Measurements from ENCODE around the gene NRBF2. TPM values are rescaled to one million over a fixed set of nuclear protein-coding genes. Genes with fewer than 3 reads are reported as not detected.

NRBF2 gene
- total RNA-seq, 6 donors from 2014 or later: 8.8 to 23.5 (median 16.9) TPM

DNA sequence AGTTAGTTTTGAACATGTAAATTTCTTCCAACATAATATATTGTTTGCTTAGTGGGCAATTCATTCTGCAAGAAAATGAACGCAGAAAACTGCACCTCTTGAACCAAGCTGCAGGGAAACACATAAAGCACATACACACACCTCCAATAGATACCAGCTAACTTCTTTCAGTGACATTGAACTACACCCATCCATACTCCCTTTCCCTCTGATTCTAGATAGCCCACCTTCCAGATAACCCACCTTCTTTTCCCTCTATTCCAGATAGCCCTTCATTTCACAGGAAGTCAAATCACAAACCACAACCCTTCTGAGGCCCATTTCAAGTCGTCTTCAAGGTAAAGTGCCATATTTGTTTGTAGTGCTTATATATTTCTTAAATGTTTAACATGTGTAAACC is 28.5 kb downstream of the NRBF2 start:
- 38 to 47% methylated on average over 2 of the region's 2 CpGs for WGBS, 2 donors
- Histone ChIP-seq H3K27ac (no peak overlapping the region), H3K4me1 (peaks cover 0 to 5% (median 2%) of the 10 kb centered on the region in 4 donors), H3K36me3 (peaks cover 0 to 13% (median 7%) of the 10 kb centered on the region in 4 donors), H3K27me3 (no peaks in the 10 kb centered on the region), H3K9me3 (no peaks in the 10 kb centered on the region), H3K4me3 (no peak overlapping the region)
- TF ChIP-seq EP300 (IDR thresholded peaks at IDR 0.05) (no peak), POLR2A (IDR thresholded peaks at IDR 0.05) (no peak), POLR2AphosphoS5 (IDR thresholded peaks at IDR 0.05) (no peak)
- TF ChIP-seq, protein P1, sequence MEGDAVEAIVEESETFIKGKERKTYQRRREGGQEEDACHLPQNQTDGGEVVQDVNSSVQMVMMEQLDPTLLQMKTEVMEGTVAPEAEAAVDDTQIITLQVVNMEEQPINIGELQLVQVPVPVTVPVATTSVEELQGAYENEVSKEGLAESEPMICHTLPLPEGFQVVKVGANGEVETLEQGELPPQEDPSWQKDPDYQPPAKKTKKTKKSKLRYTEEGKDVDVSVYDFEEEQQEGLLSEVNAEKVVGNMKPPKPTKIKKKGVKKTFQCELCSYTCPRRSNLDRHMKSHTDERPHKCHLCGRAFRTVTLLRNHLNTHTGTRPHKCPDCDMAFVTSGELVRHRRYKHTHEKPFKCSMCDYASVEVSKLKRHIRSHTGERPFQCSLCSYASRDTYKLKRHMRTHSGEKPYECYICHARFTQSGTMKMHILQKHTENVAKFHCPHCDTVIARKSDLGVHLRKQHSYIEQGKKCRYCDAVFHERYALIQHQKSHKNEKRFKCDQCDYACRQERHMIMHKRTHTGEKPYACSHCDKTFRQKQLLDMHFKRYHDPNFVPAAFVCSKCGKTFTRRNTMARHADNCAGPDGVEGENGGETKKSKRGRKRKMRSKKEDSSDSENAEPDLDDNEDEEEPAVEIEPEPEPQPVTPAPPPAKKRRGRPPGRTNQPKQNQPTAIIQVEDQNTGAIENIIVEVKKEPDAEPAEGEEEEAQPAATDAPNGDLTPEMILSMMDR (IDR thresholded peaks at IDR 0.05): no peak
- DNase-seq: no peak
- no peak for ATAC-seq (ENCODE audit: low FRiP score in 2 of 2)

DNA sequence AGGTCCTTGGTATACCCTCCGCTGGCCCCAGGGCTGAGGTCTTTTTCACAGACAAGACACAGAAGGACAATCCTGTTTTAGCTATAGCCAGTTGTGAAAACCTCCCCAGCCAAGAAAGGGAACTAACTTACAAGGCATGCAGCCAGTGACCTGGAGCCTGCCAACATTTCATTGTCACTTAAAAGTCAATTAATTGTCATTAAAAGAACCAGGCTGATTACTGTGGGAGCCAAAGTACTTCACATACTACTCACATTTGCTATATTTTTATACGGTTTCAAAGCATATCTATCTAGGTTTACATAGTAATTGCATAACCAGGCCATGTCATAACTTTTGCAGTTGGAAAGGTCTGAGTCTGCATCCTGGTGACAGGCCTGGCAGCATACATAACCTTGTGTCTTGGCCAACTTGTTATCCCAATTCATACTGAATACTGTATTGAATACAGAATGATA is 31.1 kb downstream of the NRBF2 start:
- DNase-seq (no peak), ATAC-seq (ENCODE audit: low FRiP score in 2 of 2) (peak in 1 of 2 donors; percentile 46)
- Histone ChIP-seq H3K36me3 (peaks cover 3 to 29% (median 7%) of the 10 kb centered on the region in 4 donors), H3K27ac (no peak overlapping the region), H3K4me3 (no peak overlapping the region), H3K4me1 (peaks cover 0 to 5% (median 3%) of the 10 kb centered on the region in 4 donors), H3K27me3 (no peaks in the 10 kb centered on the region), H3K9me3 (no peaks in the 10 kb centered on the region)
- TF ChIP-seq EP300 (IDR thresholded peaks at IDR 0.05): no peak
- WGBS, 2 donors: 63 to 72% methylated on average over 2 of the region's 2 CpGs

DNA sequence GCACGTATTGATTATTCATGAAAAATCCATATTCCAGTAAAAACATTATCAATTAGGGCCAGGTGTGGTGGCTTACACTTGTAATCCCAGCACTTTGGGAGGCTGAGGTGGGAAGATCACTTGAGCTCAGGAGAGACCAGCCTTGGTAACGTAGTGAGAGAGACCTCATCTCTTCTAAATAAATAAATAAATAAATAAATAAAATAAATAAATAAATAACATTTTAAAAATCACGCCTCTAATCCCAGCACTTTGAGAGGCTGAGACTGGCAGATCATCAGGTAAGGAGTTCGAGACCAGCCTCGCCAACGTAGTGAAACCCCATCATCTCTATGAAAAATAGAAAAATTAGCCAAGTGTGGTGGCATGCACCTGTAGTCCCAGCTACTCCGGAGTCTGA is 32.1 kb downstream of the NRBF2 start:
- WGBS, 2 donors: 94 to 97% methylated on average over 7 of the region's 7 CpGs
- peaks cover 3 to 39% (median 9%) of the 10 kb centered on the region in 4 donors for H3K36me3 ChIP-seq
- no peak for DNase-seq
- no peak for TF ChIP-seq POLR2AphosphoS5 (IDR thresholded peaks at IDR 0.05)
- TF ChIP-seq EP300 (IDR thresholded peaks at IDR 0.05): no peak
- TF ChIP-seq POLR2A (IDR thresholded peaks at IDR 0.05): no peak
- no peak overlapping the region for H3K4me3 ChIP-seq
- H3K4me1 ChIP-seq: peaks cover 0 to 5% (median 4%) of the 10 kb centered on the region in 4 donors
- H3K27ac ChIP-seq: no peak overlapping the region
- ATAC-seq (ENCODE audit: low FRiP score in 2 of 2): no peak
- H3K27me3 ChIP-seq: no peaks in the 10 kb centered on the region
- no peaks in the 10 kb centered on the region for H3K9me3 ChIP-seq

DNA sequence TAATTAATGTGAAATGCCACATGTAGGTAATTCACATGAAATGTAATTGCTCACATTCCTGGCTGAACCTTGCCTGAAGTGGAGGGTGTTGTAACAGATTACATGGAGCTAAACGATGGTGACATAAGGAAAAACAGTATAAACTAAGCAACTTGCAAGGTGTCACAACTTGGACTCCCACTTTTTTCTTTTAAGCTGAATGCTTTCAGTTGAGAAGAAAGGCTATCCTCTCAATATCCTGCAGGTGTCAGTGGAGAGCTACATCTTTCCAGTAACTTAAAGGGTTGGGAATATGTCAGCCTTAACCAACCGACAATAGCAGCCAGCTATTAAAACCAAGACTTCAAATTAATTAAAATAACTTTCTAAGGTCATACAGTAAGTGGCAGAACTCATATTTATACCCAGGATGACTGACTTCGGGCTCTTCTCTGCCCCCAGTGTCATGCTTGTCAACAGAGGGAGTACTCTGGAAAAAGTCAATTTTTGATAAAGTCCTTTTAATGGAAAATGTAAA is 33.7 kb downstream of the NRBF2 start:
- H3K36me3 ChIP-seq: peaks cover 3 to 45% (median 10%) of the 10 kb centered on the region in 4 donors
- H3K27me3 ChIP-seq: no peaks in the 10 kb centered on the region
- DNase-seq: no peak
- peaks cover 0 to 5% (median 4%) of the 10 kb centered on the region in 4 donors for H3K4me1 ChIP-seq
- no peak overlapping the region for H3K4me3 ChIP-seq
- TF ChIP-seq EP300 (IDR thresholded peaks at IDR 0.05): no peak
- TF ChIP-seq POLR2A (IDR thresholded peaks at IDR 0.05): no peak
- TF ChIP-seq, protein P1 (IDR thresholded peaks at IDR 0.05): peak; percentile 71 to 85 (median 82)
- TF ChIP-seq POLR2AphosphoS5 (IDR thresholded peaks at IDR 0.05): no peak
- peak; percentile 63 to 85 for ATAC-seq (ENCODE audit: low FRiP score in 2 of 2)
- no peaks in the 10 kb centered on the region for H3K9me3 ChIP-seq
- H3K27ac ChIP-seq: no peak overlapping the region
- WGBS, 2 donors: 12 to 18% methylated on average over 3 of the region's 3 CpGs

DNA sequence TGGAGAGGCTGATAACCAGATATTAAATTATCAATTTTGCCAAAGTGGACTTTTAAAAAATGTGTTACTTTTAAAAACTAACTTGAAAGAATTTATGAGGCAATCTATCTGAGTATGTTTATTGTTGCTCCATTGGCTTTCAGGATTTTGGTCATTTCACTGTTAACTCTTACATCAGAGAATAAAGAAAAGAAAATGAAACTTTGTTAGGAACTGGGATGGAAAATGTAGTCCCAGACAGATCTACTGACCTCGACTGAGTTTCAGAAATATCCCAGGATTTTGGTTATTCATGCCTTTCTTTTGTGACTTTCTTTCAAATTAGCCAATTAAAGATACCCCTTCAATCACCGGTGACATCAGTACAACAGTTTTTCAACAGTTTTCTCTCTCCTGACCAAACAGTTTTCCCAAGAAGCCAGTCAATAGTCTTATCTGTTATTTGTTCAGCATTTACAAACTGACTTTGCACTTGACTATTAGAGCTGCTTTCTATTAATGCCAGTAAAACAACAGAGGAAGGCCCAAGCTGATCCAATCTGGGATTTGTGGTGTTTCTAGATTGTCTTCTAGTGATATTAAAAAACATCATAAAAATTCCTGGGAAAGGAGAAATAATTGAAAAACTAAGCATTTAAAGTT is 35.8 kb downstream of the NRBF2 start:
- Histone ChIP-seq H3K27me3 (no peaks in the 10 kb centered on the region), H3K4me3 (no peak overlapping the region), H3K27ac (no peak overlapping the region), H3K4me1 (peaks cover 0 to 5% (median 4%) of the 10 kb centered on the region in 4 donors), H3K9me3 (no peaks in the 10 kb centered on the region), H3K36me3 (peaks cover 3 to 51% (median 9%) of the 10 kb centered on the region in 4 donors)
- DNase-seq: no peak
- ATAC-seq (ENCODE audit: low FRiP score in 2 of 2): no peak
- TF ChIP-seq POLR2AphosphoS5 (IDR thresholded peaks at IDR 0.05) (no peak), EP300 (IDR thresholded peaks at IDR 0.05) (no peak), POLR2A (IDR thresholded peaks at IDR 0.05) (no peak)
- TF ChIP-seq, protein P1 (IDR thresholded peaks at IDR 0.05): no peak
- WGBS, 2 donors: 71% methylated on average over 2 of the region's 2 CpGs

Data from upper lobe of left lung (tissue), 6 donors.